Measurements from ENCODE around the gene PSMD13.

- TF ChIP-seq ZZZ3 (CRISPR knock-in tag; IDR thresholded peaks at IDR 0.05; ENCODE audit: borderline replicate concordance) (no peak), CTCF (CRISPR knock-in tag; IDR thresholded peaks at IDR 0.05) (no peak), MAX (IDR thresholded peaks at IDR 0.05) (no peak), KAT7 (CRISPR knock-in tag; IDR thresholded peaks at IDR 0.05; ENCODE audit: borderline replicate concordance) (no peak), NFIC (IDR thresholded peaks at IDR 0.05; ENCODE audit: low read length) (no peak)
These were observed 59.6 kb downstream of the PSMD13 start for GRCh38 chr11:296171-297050.

Measured in HepG2 (cell line).